Measurements from ENCODE around the gene EFNB2.

- no peak for TF ChIP-seq EZH2 (IDR thresholded peaks at IDR 0.05; ENCODE audit: low read depth)
- no peak for TF ChIP-seq CTCF (conservative IDR thresholded peaks at IDR 0.05)
Measured at GRCh38 chr13:106486287-106486686, 49.2 kb downstream of the EFNB2 start.
